GM23338 (cell line): Measurements from ENCODE around the gene WDR70. TPM values are rescaled to one million over a fixed set of nuclear protein-coding genes. Genes with fewer than 3 reads are reported as not detected.
"Not testable (repeated sequence)": the region's sequence is repeated elsewhere in the genome, so short reads cannot be mapped to it uniquely, and the experiment has no call there.

Experiments
- ATAC-seq: fragments of 200-7000 bp; cut with Tn5 transposase; 3 replicates; pipeline ENCODE4 v1.9.1; 2020
- DNase-seq: peaks from one replicate; pipeline ENCODE4 v3.0.0-alpha.2; 2015; ENCODE audit warnings: low spot score
- H2AFZ ChIP-seq: fragments of 200-600 bp; sonication (generic); 2 replicates; pipeline ENCODE4 v1.8.0; 2016; ENCODE audit warnings: antibody characterized with exemption, mild to moderate bottlenecking, moderate library complexity
- H3F3A ChIP-seq: fragments of 200-600 bp; sonication (generic); replicated peaks from 2 replicates; pipeline ENCODE4 v1.8.0; 2017; ENCODE audit warnings: antibody characterized with exemption, mixed run types, low read depth
- H3K27ac ChIP-seq: fragments of 200-600 bp; sonication (generic); 2 replicates; pipeline ENCODE4 v1.6.1; 2016; ENCODE audit warnings: low read depth
- H3K27me3 ChIP-seq: fragments of 200-600 bp; sonication (generic); 2 replicates; pipeline ENCODE4 v1.8.0; 2016; ENCODE audit warnings: mild to moderate bottlenecking, mixed run types, moderate library complexity; ENCODE audit not compliant: insufficient read depth
- H3K36me3 ChIP-seq: fragments of 200-600 bp; sonication (generic); 2 replicates; pipeline ENCODE4 v1.8.0; 2016; ENCODE audit warnings: mild to moderate bottlenecking; ENCODE audit not compliant: insufficient read depth
- H3K4me1 ChIP-seq: fragments of 200-600 bp; sonication (generic); 2 replicates; pipeline ENCODE4 v1.8.0; 2016; ENCODE audit warnings: mild to moderate bottlenecking, moderate library complexity; ENCODE audit not compliant: insufficient read depth
- H3K4me2 ChIP-seq: fragments of 200-600 bp; sonication (generic); 2 replicates; pipeline ENCODE4 v1.7.1; 2017; ENCODE audit warnings: mixed run types
- H3K4me3 ChIP-seq: fragments of 200-600 bp; sonication (generic); 2 replicates; pipeline ENCODE4 v1.6.1; 2016; ENCODE audit warnings: mixed run types
- H3K79me2 ChIP-seq: fragments of 200-600 bp; sonication (generic); replicated peaks from 2 replicates; pipeline ENCODE4 v1.8.0; 2017; ENCODE audit warnings: mild to moderate bottlenecking; ENCODE audit not compliant: insufficient read depth
- H3K9me2 ChIP-seq: fragments of 200-600 bp; sonication (generic); 2 replicates; pipeline ENCODE4 v1.8.0; 2017; ENCODE audit not compliant: insufficient read depth
- H4K20me1 ChIP-seq: fragments of 200-600 bp; sonication (generic); replicated peaks from 2 replicates; pipeline ENCODE4 v1.8.0; 2017; ENCODE audit warnings: mild to moderate bottlenecking; ENCODE audit not compliant: insufficient read depth
- H3K27ac Mint-ChIP-seq: 2 replicates; pipeline ENCODE4 v1.8.0; 2020; ENCODE audit warnings: inconsistent platforms, mild to moderate bottlenecking, moderate library complexity, mixed read lengths
- H3K27me3 Mint-ChIP-seq: 3 replicates; pipeline ENCODE4 v1.8.0; 2022; ENCODE audit warnings: low read depth, mild to moderate bottlenecking, moderate library complexity, mixed read lengths, inconsistent platforms; ENCODE audit not compliant: insufficient read depth, poor library complexity
- H3K36me3 Mint-ChIP-seq: 3 replicates; pipeline ENCODE4 v1.8.0; 2021; ENCODE audit warnings: low read depth, mild to moderate bottlenecking, inconsistent platforms, moderate library complexity, mixed read lengths
- H3K4me1 Mint-ChIP-seq: 3 replicates; pipeline ENCODE4 v1.8.0; 2020; ENCODE audit warnings: mild to moderate bottlenecking, inconsistent platforms, mixed read lengths
- H3K4me3 Mint-ChIP-seq: 3 replicates; pipeline ENCODE4 v1.8.0; 2021; ENCODE audit warnings: moderate library complexity, mild to moderate bottlenecking, inconsistent platforms, mixed read lengths
- H3K9me3 Mint-ChIP-seq: 3 replicates; pipeline ENCODE4 v1.8.0; 2020; ENCODE audit warnings: moderate library complexity, mild to moderate bottlenecking, inconsistent platforms, mixed read lengths
- CREB1 ChIP-seq: fragments of 250-450 bp; sonication (Bioruptor Pico); IDR thresholded peaks from 2 replicates; pipeline ENCODE4 v1.5.0; 2020; ENCODE audit warnings: low read depth, mild to moderate bottlenecking, moderate library complexity
- EZH2 ChIP-seq: fragments of 200-600 bp; sonication (generic); IDR thresholded peaks from one replicate; pipeline ENCODE4 v1.8.0; 2017; ENCODE audit warnings: antibody characterized with exemption, mild to moderate bottlenecking, low read depth; ENCODE audit not compliant: unreplicated experiment
- POLR2AphosphoS5 ChIP-seq: IDR thresholded peaks from 2 replicates; pipeline ENCODE4 v1.6.1; 2016; ENCODE audit warnings: antibody characterized with exemption, low read depth
- REST ChIP-seq: IDR thresholded peaks from one replicate; pipeline ENCODE4 v1.6.1; 2018; ENCODE audit warnings: antibody characterized with exemption; ENCODE audit not compliant: unreplicated experiment
- ZNF114 ChIP-seq: fragments of 250-450 bp; sonication (Bioruptor Pico); IDR thresholded peaks from 2 replicates; pipeline ENCODE4 v1.5.0; 2020; ENCODE audit warnings: mild to moderate bottlenecking, moderate library complexity
- ZNF331 ChIP-seq: fragments of 250-450 bp; sonication (Bioruptor Pico); IDR thresholded peaks from 2 replicates; pipeline ENCODE4 v1.5.0; 2020; ENCODE audit warnings: low read depth, mild to moderate bottlenecking, moderate library complexity
- polyA plus RNA-seq: library from polyadenylated mRNA; unstranded; fragments of >200 nt; fragmentation: Nextera tagmentation; extraction: Ambion mirVana; gene quantifications from 2 replicates; pipeline ENCODE4 v1.2.1, GENCODE V29; 2016
- total RNA-seq: library from RNA; depleted of rRNA; stranded (reverse); fragments of >200 nt; shearing (Covaris generic); gene quantifications from 2 replicates; pipeline ENCODE4 v1.2.3, GENCODE V29; 2014

Gene WDR70
- total and polyA plus RNA-seq, 2 experiments from 2014 or later, result 34.9 to 86.7 TPM

- Mint-ChIP-seq H3K9me3 (peaks cover 29% of the 10 kb centered on the region), H3K4me3 (no peak overlapping the region), H3K4me1 (no peaks in the 10 kb centered on the region; the same call in 2 of the 3 replicates), H3K27ac (no peak overlapping the region), H3K36me3 (peaks cover 12% of the 10 kb centered on the region; the same call in 2 of the 3 replicates), H3K27me3 (peaks cover 2% of the 10 kb centered on the region)
- no peaks in the 10 kb centered on the region for H3K36me3 ChIP-seq
- H3K9me2 ChIP-seq, result no peaks in the 10 kb centered on the region
- DNase-seq, result no peak
- no peaks in the 10 kb centered on the region for H3F3A ChIP-seq
- H3K4me1 ChIP-seq, result no peaks in the 10 kb centered on the region
- H3K4me2 ChIP-seq, result no peak overlapping the region
- H3K4me3 ChIP-seq, result no peak overlapping the region
- no peaks in the 10 kb centered on the region for H3K79me2 ChIP-seq
- no peak overlapping the region for H2AFZ ChIP-seq
- H3K27me3 ChIP-seq, result no peaks in the 10 kb centered on the region
- TF ChIP-seq CREB1 (CRISPR knock-in tag) (no peak), POLR2AphosphoS5 (no peak), EZH2 (no peak), REST (no peak), ZNF114 (no peak), ZNF331 (no peak)
- H3K27ac ChIP-seq, result no peak overlapping the region
- no peaks in the 10 kb centered on the region for H4K20me1 ChIP-seq
- no peak for ATAC-seq
These were observed 306.7 kb downstream of the WDR70 start for GRCh38 chr5:37685816-37686215.

- not testable (repeated sequence) for H3K79me2 ChIP-seq, H3K4me1 ChIP-seq, DNase-seq, H3K9me2 ChIP-seq, ATAC-seq, H3K4me2 ChIP-seq, H3K36me3 Mint-ChIP-seq, H3K27ac ChIP-seq, H3K4me3 ChIP-seq, H3K4me1 Mint-ChIP-seq, H4K20me1 ChIP-seq, H3K27me3 ChIP-seq, H3F3A ChIP-seq, H3K4me3 Mint-ChIP-seq, H3K36me3 ChIP-seq, H2AFZ ChIP-seq, H3K27me3 Mint-ChIP-seq, H3K27ac Mint-ChIP-seq
- peaks cover 22% of the 10 kb centered on the region for H3K9me3 Mint-ChIP-seq
These were observed 309.8 kb downstream of the WDR70 start for GRCh38 chr5:37688925-37689324.

- not testable (repeated sequence) for ATAC-seq, H2AFZ ChIP-seq, H3K27ac Mint-ChIP-seq, H3K27ac ChIP-seq, H3K4me1 Mint-ChIP-seq, H3K79me2 ChIP-seq, H4K20me1 ChIP-seq, H3K4me1 ChIP-seq, H3K36me3 Mint-ChIP-seq, H3K9me2 ChIP-seq, H3K27me3 ChIP-seq, H3K4me3 ChIP-seq, DNase-seq, H3F3A ChIP-seq, H3K36me3 ChIP-seq, H3K4me3 Mint-ChIP-seq, H3K27me3 Mint-ChIP-seq, H3K4me2 ChIP-seq
- H3K9me3 Mint-ChIP-seq, result peaks cover 27% of the 10 kb centered on the region
These were observed 315.2 kb downstream of the WDR70 start for GRCh38 chr5:37694333-37694732.
